Epithelial cell of esophagus (primary cell): Measurements from ENCODE around the gene CAB39L.

Experiments
- DNase-seq: peaks from one replicate; pipeline ENCODE4 v3.0.0; 2010; ENCODE audit warnings: low read depth
- H3K4me3 ChIP-seq: 2 replicates; pipeline ENCODE4 v1.5.1; 2011; ENCODE audit warnings: mild to moderate bottlenecking, low read length, control low read depth
- TF ChIP-seq, protein P1 (sequence below): IDR thresholded peaks from 2 replicates; pipeline ENCODE4 v1.5.1; 2011; ENCODE audit warnings: low read depth, mild to moderate bottlenecking, low read length, control low read depth, inconsistent platforms; ENCODE audit not compliant: insufficient read depth; ENCODE audit errors: missing control alignments

The CAB39L gene

DNA sequence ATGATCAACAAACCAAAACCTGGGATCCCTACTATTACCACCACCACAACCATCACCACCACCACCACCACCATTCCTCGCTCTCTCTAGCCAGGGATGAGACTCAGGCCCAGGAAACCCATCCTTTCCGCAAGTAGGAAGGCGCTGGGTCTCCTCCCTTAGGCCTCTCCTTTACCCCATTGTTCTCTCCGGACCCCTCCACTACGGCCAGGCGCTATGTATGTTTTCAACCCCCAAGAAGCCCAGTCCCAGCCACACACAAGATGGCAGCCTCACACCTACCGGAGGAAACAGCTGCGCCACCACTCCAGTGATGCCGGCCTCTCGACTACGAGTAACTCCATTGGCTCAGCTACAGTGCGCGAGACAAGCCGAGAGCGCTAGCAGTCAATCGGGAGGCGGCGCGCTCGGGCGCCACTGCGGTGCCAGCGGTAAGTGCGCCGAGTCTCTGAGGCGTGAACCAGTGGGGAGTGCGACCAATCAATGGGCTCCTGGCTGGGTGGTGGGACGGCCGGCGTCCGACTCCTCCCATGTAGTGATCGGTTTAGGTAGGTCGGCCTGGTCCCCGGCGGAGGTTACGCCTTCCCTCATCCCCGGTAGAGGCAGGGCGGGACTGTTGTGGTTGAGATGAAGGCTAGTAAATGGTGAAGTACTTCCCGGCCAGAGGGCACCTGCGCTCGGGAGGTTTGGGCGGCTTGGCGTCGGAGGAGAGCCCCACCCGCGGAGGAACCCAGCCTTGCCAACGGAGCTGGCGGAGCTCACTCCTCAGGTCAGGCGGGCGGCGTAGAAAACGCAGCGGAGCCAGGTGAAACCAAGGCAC lies at the start of gene CAB39L, which contains the start of gene SETDB2:
TSS of gene CAB39L (minus strand) at position 361 of the 820 bp plus-strand sequence. CDS start 61,154 bp downstream, outside the sequence.
TSS of gene SETDB2 (plus strand) at position 571 of the 820 bp plus-strand sequence. CDS start 7,620 bp downstream, outside the sequence.
- DNase-seq, result peak; percentile 100
- peak within 1 kb of the TSS; percentile 89 for H3K4me3 ChIP-seq
- TF ChIP-seq, protein P1, sequence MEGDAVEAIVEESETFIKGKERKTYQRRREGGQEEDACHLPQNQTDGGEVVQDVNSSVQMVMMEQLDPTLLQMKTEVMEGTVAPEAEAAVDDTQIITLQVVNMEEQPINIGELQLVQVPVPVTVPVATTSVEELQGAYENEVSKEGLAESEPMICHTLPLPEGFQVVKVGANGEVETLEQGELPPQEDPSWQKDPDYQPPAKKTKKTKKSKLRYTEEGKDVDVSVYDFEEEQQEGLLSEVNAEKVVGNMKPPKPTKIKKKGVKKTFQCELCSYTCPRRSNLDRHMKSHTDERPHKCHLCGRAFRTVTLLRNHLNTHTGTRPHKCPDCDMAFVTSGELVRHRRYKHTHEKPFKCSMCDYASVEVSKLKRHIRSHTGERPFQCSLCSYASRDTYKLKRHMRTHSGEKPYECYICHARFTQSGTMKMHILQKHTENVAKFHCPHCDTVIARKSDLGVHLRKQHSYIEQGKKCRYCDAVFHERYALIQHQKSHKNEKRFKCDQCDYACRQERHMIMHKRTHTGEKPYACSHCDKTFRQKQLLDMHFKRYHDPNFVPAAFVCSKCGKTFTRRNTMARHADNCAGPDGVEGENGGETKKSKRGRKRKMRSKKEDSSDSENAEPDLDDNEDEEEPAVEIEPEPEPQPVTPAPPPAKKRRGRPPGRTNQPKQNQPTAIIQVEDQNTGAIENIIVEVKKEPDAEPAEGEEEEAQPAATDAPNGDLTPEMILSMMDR, result peak; percentile 48

DNA sequence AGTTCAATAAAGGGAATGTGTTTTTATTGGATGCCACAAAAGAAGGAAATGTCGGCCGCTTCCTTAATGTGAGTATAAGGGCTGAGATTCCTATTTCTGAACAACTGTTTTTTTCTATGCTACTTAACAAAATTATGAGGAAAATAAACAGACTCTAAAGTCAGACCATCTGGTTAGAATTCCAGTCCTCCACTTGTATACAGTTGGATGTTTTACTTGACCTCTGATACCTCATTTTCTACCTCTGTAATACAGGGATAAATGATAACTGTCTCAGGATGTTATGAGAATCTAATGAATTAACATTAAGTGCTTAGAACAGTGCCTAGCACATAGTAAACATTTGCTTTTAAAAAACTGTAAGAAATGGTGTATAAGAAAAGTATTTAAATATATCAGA lies 44.7 kb upstream of the CAB39L start:
- DNase-seq, result no peak
- H3K4me3 ChIP-seq, result no peak overlapping the region
- TF ChIP-seq, protein P1, result no peak

DNA sequence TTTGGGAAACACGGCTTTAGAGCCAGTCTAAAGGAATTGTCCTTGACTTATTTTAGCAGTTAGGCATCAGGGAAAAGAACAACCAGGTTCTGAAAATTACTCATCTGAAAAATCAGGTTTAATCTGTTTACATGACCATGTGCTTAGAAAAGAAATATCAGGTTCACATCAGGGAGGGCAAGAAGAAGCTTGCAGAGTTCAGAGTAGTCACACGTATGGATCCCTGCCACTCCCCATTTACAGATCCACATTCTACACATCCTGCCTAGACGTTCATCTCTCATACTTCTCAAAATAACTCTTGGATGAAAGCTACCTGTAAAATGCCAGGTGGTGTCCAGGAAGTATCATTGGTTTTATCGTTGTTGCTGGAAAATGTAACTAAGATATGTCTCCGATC lies 37.9 kb upstream of the CAB39L start:
- no peak overlapping the region for H3K4me3 ChIP-seq
- DNase-seq, result peak; percentile 81
- TF ChIP-seq, protein P1, result no peak

DNA sequence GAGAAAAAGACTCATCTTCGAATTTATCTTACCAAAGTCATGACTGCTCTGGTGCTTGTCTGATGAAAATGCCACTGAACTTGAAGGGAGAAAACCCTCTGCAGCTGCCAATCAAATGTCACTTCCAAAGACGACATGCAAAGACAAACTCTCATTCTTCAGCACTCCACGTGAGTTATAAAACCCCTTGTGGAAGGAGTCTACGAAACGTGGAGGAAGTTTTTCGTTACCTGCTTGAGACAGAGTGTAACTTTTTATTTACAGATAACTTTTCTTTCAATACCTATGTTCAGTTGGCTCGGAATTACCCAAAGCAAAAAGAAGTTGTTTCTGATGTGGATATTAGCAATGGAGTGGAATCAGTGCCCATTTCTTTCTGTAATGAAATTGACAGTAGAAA lies 32.7 kb upstream of the CAB39L start:
- H3K4me3 ChIP-seq, result no peak overlapping the region
- TF ChIP-seq, protein P1, result no peak
- no peak for DNase-seq

DNA sequence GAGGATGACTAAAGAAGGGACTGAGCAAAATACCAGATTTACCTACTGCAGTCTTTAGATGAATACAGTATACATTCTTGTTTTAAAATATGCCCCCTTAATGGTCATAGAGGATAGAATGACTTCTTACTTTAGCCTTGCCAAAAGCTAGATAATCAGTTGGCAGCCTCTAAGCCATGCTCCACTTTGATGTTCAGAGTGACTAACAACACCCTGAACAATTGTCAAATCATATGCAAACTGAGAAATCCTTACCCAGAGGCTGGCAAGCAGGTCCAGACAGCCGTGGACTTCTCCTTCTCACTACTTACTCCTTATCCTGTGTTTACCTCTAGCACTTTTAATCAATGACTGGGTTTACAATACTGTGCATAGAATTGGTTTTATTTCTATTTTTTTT lies 28.3 kb upstream of the CAB39L start:
- no peak overlapping the region for H3K4me3 ChIP-seq
- peak; percentile 37 for DNase-seq
- TF ChIP-seq, protein P1, result no peak

DNA sequence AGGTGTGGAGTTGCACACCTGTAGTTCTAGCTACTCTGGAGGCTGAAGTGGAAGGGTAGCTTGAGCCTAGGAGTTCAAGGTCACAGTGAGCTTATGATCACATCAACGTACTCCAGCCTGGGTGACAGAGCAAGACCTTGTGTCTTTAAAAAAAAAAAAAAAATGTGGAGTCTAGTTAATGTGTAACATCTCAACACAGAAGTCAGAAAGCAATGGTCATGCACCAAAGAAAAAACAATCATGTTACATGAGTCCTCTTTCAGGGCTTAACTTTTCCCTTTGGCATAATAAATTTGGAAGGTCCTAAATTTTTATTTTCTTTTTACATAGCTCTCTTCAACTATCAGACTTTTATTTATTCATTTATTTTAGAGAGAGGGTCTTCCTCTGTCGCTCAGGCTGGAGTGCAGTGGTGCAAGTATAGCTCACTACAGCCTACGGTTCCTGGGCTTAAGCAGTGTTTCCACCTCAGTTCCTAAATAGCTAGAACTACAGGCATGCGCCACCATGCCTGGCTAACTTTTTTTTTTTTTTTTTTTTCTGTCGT lies 22.5 kb upstream of the CAB39L start:
- no peak overlapping the region for H3K4me3 ChIP-seq
- TF ChIP-seq, protein P1, result no peak
- no peak for DNase-seq
